GM21528 (cell line): ENCODE results near the gene ACTN2.
A peak's percentile ranks its signal among the peaks of the same experiment; 100 is the strongest.
"Not testable (repeated sequence)": the region's sequence is repeated elsewhere in the genome, so short reads cannot be mapped to it uniquely, and the experiment has no call there.

Source experiments
- ATAC-seq: cut with Tn5 transposase; IDR thresholded peaks from one replicate; pipeline ENCODE4 v1.9.1; 2021; ENCODE audit warnings: mild to moderate bottlenecking, moderate library complexity; ENCODE audit not compliant: unreplicated experiment, low FRiP score

ACTN2 gene

GRCh38 chr1:236685917-236686814 lies at the start of gene ACTN2:
Gene ACTN2 (plus strand): TSS chr1:236686499. CDS start chr1:236686674, 175 bp downstream.
- peak; percentile 72 for ATAC-seq

- no peak for ATAC-seq
Observed at GRCh38 chr1:236638945-236639344, 47.4 kb upstream of the ACTN2 start.

- no peak for ATAC-seq
Observed at GRCh38 chr1:236639686-236640085, 46.6 kb upstream of the ACTN2 start.

- ATAC-seq, result no peak
Observed at GRCh38 chr1:236642763-236643162, 43.5 kb upstream of the ACTN2 start.

GRCh38 chr1:236645016-236645680 lies 41.2 kb upstream of the ACTN2 start:
- no peak for ATAC-seq

- no peak for ATAC-seq
Observed at GRCh38 chr1:236654511-236654910, 31.8 kb upstream of the ACTN2 start.

GRCh38 chr1:236654957-236655356 lies 31.3 kb upstream of the ACTN2 start:
- no peak for ATAC-seq

- no peak for ATAC-seq
Observed at GRCh38 chr1:236657398-236657797, 28.9 kb upstream of the ACTN2 start.

- no peak for ATAC-seq
Observed at GRCh38 chr1:236659792-236660587, 26.3 kb upstream of the ACTN2 start.

GRCh38 chr1:236663934-236664333 lies 22.4 kb upstream of the ACTN2 start:
- no peak for ATAC-seq

GRCh38 chr1:236668909-236669308 lies 17.4 kb upstream of the ACTN2 start:
- ATAC-seq, result not testable (repeated sequence)

GRCh38 chr1:236670060-236670459 lies 16.2 kb upstream of the ACTN2 start:
- no peak for ATAC-seq

GRCh38 chr1:236673289-236673919 lies 12.9 kb upstream of the ACTN2 start:
- ATAC-seq, result no peak

GRCh38 chr1:236677641-236678235 lies 8.6 kb upstream of the ACTN2 start:
- no peak for ATAC-seq

- no peak for ATAC-seq
Observed at GRCh38 chr1:236681219-236681618, 5.1 kb upstream of the ACTN2 start.

- no peak for ATAC-seq
Observed at GRCh38 chr1:236685205-236685916, 938 bp upstream of the ACTN2 start.

- ATAC-seq, result no peak
Observed at GRCh38 chr1:236686815-236687160, 489 bp downstream of the ACTN2 start.

GRCh38 chr1:236687273-236687672 lies 974 bp downstream of the ACTN2 start:
- no peak for ATAC-seq

- no peak for ATAC-seq
Observed at GRCh38 chr1:236688705-236689104, 2.4 kb downstream of the ACTN2 start.
